Cardiac fibroblast (primary cell): Measurements from ENCODE around the gene ANAPC7.

Source experiments
- DNase-seq, 2 donors: peaks; one replicate each; pipeline versions ENCODE4 v3.0.0 to v3.0.0-alpha.2; 2010; ENCODE audit warnings: low read depth in 2 of 2
- H3K4me3 ChIP-seq, 2 donors: replicated peaks in 1 of 2; 1 replicate in 1 of 2; 2 replicates in 1 of 2; pipeline ENCODE4 v1.5.1; 2011; ENCODE audit warnings: low read depth in 2 of 2, low read length in 2 of 2, mild to moderate bottlenecking in 2 of 2, moderate library complexity in 1 of 2
- TF ChIP-seq, protein P1 (sequence below): IDR thresholded peaks from one replicate; pipeline ENCODE4 v1.5.1; 2011; ENCODE audit warnings: low read depth, mild to moderate bottlenecking, low read length, inconsistent platforms

The ANAPC7 gene

GRCh38 chr12:110330124-110330523 lies 73.4 kb downstream of the ANAPC7 start:
- TF ChIP-seq, protein P1, sequence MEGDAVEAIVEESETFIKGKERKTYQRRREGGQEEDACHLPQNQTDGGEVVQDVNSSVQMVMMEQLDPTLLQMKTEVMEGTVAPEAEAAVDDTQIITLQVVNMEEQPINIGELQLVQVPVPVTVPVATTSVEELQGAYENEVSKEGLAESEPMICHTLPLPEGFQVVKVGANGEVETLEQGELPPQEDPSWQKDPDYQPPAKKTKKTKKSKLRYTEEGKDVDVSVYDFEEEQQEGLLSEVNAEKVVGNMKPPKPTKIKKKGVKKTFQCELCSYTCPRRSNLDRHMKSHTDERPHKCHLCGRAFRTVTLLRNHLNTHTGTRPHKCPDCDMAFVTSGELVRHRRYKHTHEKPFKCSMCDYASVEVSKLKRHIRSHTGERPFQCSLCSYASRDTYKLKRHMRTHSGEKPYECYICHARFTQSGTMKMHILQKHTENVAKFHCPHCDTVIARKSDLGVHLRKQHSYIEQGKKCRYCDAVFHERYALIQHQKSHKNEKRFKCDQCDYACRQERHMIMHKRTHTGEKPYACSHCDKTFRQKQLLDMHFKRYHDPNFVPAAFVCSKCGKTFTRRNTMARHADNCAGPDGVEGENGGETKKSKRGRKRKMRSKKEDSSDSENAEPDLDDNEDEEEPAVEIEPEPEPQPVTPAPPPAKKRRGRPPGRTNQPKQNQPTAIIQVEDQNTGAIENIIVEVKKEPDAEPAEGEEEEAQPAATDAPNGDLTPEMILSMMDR = no peak
- no peak for DNase-seq
- H3K4me3 ChIP-seq = no peak overlapping the region

GRCh38 chr12:110329710-110330109 lies 73.8 kb downstream of the ANAPC7 start:
- no peak overlapping the region for H3K4me3 ChIP-seq
- TF ChIP-seq, protein P1 = no peak
- DNase-seq = no peak
